Mesothelial cell of epicardium (in vitro differentiated cells): Measurements from ENCODE around the gene SIL1. TPM values are rescaled to one million over a fixed set of nuclear protein-coding genes. Genes with fewer than 3 reads are reported as not detected.
"Not testable (repeated sequence)": the region's sequence is repeated elsewhere in the genome, so short reads cannot be mapped to it uniquely, and the experiment has no call there.

ENCODE experiments used
- DNase-seq, 2 experiments: peaks; one replicate each; pipeline ENCODE4 v3.0.0; 2021; ENCODE audit warnings: low spot score in 2 of 2; ENCODE audit not compliant: unreplicated experiment in 2 of 2
- H3K27ac Mint-ChIP-seq: 2 replicates; pipeline ENCODE4 v1.8.0; 2021; ENCODE audit warnings: mixed read lengths
- H3K27me3 Mint-ChIP-seq: 2 replicates; pipeline ENCODE4 v1.8.0; 2021; ENCODE audit warnings: low read depth, mixed read lengths
- H3K36me3 Mint-ChIP-seq: 2 replicates; pipeline ENCODE4 v1.8.0; 2021; ENCODE audit warnings: mixed read lengths
- H3K4me1 Mint-ChIP-seq: 2 replicates; pipeline ENCODE4 v1.8.0; 2021; ENCODE audit warnings: mixed read lengths
- H3K4me3 Mint-ChIP-seq: 2 replicates; pipeline ENCODE4 v1.8.0; 2021; ENCODE audit warnings: mild to moderate bottlenecking, moderate library complexity, mixed read lengths
- H3K9me3 Mint-ChIP-seq: 2 replicates; pipeline ENCODE4 v1.8.0; 2021; ENCODE audit warnings: mixed read lengths
- total RNA-seq: library from RNA; stranded (reverse); gene quantifications from 3 replicates; pipeline ENCODE4 v1.2.1, GENCODE V29; 2021
- TF ChIP-seq, protein P1 (sequence below): fragments of 200-600 bp; sonication (generic); IDR thresholded peaks from one replicate; pipeline ENCODE4 v1.5.0; 2021; ENCODE audit warnings: antibody characterized with exemption; ENCODE audit not compliant: unreplicated experiment

SIL1 gene
- total RNA-seq, 1 donor from 2014 or later, result 46.2 TPM

DNA sequence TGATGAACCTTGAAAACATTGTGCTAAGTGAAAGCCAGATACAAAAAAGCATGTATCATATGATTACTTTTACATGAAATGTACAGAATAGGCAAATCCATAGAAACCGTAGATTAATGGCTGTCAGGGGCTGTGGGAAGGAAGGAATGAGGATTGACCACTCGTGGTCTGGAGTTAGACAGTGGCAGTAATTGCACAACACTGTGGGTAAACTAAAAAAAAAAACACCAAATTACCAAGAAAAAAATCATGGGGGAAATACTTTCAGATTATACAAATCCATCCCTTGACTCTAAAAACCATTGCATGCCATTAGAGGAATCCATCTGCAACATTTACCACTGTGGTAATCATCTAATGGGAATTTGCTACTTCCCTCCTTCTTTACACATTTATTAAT is 140.0 kb downstream of the SIL1 start:
- no peak for DNase-seq
- TF ChIP-seq, protein P1, sequence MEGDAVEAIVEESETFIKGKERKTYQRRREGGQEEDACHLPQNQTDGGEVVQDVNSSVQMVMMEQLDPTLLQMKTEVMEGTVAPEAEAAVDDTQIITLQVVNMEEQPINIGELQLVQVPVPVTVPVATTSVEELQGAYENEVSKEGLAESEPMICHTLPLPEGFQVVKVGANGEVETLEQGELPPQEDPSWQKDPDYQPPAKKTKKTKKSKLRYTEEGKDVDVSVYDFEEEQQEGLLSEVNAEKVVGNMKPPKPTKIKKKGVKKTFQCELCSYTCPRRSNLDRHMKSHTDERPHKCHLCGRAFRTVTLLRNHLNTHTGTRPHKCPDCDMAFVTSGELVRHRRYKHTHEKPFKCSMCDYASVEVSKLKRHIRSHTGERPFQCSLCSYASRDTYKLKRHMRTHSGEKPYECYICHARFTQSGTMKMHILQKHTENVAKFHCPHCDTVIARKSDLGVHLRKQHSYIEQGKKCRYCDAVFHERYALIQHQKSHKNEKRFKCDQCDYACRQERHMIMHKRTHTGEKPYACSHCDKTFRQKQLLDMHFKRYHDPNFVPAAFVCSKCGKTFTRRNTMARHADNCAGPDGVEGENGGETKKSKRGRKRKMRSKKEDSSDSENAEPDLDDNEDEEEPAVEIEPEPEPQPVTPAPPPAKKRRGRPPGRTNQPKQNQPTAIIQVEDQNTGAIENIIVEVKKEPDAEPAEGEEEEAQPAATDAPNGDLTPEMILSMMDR, result no peak
- Mint-ChIP-seq H3K9me3 (peaks cover 10% of the 10 kb centered on the region), H3K27ac (no peak overlapping the region), H3K36me3 (peaks cover 4% of the 10 kb centered on the region), H3K27me3 (no peaks in the 10 kb centered on the region), H3K4me3 (no peak overlapping the region), H3K4me1 (peaks cover 24% of the 10 kb centered on the region)

DNA sequence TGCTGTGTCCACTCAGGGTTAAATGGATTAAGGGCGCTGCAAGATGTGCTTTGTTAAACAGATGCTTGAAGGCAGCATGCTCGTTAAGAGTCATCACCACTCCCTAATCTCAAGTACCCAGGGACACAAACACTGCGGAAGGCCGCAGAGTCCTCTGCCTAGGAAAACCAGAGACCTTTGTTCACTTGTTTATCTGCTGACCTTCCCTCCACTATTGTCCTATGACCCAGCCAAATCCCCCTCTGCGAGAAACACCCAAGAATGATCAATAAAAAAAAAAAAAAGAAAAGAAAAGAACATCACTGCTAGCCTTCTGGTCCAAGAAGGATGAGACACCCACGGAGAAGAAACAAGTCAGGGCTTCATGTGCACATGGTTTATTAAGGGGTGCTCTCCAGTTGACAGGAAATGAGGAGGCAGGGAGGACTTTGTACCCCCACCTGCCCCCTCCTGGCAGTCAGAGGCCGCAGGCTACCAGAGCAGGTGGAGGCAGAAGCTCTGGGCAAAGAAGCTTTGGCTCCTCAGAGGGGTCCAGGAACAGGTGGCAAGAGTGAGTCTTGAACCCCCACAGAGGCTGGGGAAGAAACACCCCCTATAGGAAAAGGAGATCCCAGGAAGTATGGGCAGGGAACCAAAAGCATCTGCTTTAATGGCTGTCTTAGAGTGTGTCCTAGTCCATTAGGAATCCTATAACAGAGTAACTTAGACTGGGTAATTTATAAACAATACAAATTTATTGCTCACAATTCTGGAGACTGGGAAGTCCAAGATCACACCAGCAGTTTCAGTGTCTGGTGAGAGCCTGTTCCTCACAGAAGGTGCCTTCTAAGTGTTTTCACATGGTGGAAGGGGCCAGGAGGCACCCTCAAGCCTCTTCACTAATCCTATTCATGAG is 140.9 kb downstream of the SIL1 start:
- H3K4me1 Mint-ChIP-seq, result peaks cover 18% of the 10 kb centered on the region
- H3K9me3 Mint-ChIP-seq, result not testable (repeated sequence)

DNA sequence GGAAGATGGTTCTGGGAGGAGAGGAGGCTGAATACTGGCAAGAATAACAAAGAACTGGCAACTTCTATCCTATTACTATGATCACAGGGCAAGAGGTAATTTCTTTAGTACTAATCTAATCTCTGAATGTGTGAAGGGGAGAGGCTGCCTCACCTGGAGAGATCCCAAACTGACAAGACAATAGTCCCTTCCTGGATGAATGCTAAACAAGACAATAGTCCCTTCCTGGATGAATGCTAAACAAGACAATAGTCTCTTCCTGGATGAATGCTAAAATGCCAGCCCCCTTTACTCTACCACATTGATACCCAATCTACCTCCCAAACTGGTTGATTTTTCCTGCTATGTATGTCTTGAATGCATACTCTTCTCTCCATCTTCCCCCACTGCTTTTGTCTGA is 145.2 kb downstream of the SIL1 start:
- H3K9me3 Mint-ChIP-seq, result peaks cover 2% of the 10 kb centered on the region
- H3K4me1 Mint-ChIP-seq, result peaks cover 3% of the 10 kb centered on the region
- H3K4me3 Mint-ChIP-seq, result no peak overlapping the region
- no peaks in the 10 kb centered on the region for H3K27me3 Mint-ChIP-seq
- no peak overlapping the region for H3K27ac Mint-ChIP-seq
- peaks cover 3% of the 10 kb centered on the region for H3K36me3 Mint-ChIP-seq
- TF ChIP-seq, protein P1, result no peak
- no peak for DNase-seq

More for the DNA sequence above, 140.9 kb downstream of the SIL1 start:
- not testable (repeated sequence) for H3K36me3 Mint-ChIP-seq, H3K27ac Mint-ChIP-seq, H3K4me3 Mint-ChIP-seq, DNase-seq, H3K27me3 Mint-ChIP-seq

DNA sequence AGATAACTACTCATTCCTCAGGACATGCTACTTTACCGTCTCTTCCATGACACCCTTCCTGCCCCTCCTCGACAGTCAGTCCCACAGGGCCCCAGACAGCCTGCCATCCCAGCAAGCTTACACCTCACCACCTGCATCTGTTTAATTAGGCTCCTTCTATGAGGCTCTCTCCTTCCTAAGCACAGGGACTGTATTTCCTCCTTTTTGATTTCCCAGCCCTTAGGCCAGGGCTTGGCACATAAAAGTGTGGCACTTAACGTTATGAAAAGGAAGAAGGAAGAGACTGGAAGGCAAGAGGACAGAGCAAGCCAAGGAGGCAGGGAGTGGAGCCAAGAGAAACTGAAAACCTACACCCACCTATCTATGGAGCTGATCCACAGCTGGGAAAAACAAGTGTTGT is 146.8 kb downstream of the SIL1 start:
- H3K27ac Mint-ChIP-seq, result no peak overlapping the region
- H3K9me3 Mint-ChIP-seq, result no peaks in the 10 kb centered on the region
- DNase-seq, result no peak
- H3K4me3 Mint-ChIP-seq, result no peak overlapping the region
- H3K27me3 Mint-ChIP-seq, result no peaks in the 10 kb centered on the region
- peaks cover 3% of the 10 kb centered on the region for H3K4me1 Mint-ChIP-seq
- TF ChIP-seq, protein P1, result no peak
- H3K36me3 Mint-ChIP-seq, result peaks cover 7% of the 10 kb centered on the region

DNA sequence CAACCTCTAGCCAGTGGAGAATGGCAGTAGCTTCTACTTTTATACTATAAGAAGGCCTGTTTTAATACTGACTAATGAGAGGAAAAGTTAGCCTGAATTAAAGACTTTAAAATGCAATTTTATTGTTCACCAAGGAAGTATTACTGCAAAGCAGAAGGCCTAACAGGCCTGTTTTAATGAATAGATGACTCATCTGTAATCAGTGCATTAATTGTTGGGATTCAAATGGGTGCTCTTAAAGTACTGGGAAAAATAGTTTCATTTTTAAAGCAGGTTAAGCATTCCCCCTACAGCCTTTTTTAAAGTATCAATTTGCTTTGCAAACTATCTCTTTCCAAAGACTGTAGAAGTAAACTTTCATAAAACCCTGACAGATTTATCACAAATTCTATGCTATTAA is 147.7 kb downstream of the SIL1 start:
- Mint-ChIP-seq H3K4me1 (peaks cover 3% of the 10 kb centered on the region), H3K27ac (no peak overlapping the region), H3K9me3 (no peaks in the 10 kb centered on the region), H3K36me3 (peaks cover 7% of the 10 kb centered on the region), H3K27me3 (no peaks in the 10 kb centered on the region), H3K4me3 (no peak overlapping the region)
- TF ChIP-seq, protein P1, result no peak
- no peak for DNase-seq

DNA sequence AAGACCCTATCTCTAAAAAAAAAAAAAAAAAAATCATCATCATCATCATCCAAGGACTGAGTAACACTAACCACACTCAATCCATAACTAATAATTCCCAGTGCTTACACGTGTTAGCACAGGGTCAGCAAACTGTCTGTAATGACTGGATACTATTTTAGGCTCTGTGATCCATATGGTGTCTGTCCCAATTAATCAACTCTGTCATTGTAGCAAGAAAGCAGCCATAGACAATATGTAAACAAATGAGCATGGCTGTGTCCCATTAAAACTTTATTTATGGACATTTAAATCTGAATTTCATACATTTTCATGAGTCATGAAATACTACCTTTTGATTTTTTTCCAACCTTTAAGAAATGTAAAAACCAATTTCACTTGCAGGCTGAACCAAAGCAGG is 148.4 kb downstream of the SIL1 start:
- H3K27ac Mint-ChIP-seq, result no peak overlapping the region
- TF ChIP-seq, protein P1, result no peak
- peaks cover 6% of the 10 kb centered on the region for H3K36me3 Mint-ChIP-seq
- no peaks in the 10 kb centered on the region for H3K27me3 Mint-ChIP-seq
- no peak for DNase-seq
- peaks cover 3% of the 10 kb centered on the region for H3K4me1 Mint-ChIP-seq
- H3K4me3 Mint-ChIP-seq, result no peak overlapping the region
- no peaks in the 10 kb centered on the region for H3K9me3 Mint-ChIP-seq
